Measurements from ENCODE around the gene ARPC2. TPM values are rescaled to one million over a fixed set of nuclear protein-coding genes. Genes with fewer than 3 reads are reported as not detected.

ARPC2 gene
- total and polyA plus RNA-seq, 2 of the 13 experiments (the other 11 are each of a cell fraction or from before 2014, with no cell fraction given) = 168 to 303 TPM

DNA sequence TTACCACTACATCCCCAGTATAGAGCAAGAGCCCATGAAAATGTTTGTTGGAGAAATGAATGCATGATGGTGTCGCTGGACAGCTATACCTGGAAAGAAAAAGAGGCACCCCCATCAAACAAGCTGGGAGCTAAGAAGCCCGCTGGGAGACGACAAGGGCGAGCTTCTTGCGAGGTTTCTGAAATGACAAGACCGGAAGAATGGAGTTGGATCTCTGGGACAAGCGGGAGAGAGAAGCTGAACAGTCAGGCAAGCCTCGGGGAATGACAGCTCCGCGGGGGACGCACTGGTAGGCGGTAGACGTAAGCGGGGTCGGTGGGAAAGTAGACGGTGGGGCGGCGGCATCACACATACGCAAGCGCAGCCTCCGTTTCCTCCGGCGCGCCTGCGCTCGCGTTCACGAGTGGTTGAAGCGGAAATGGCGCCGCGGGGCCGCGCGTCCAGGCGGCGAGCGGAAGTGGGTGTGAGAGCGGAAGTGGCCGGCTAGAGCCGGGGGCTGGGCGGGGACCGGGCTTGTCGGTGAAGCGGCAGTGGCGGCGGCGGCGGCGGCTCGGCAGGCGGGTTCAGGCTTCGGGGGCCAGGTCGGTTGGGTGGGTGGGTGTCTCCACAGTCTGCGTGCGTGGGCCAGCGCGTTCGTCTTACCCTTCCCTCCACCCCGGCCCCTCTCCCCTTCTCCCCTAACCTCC, at the start of gene ARPC2 (continued):
- TF ChIP-seq, protein P1, sequence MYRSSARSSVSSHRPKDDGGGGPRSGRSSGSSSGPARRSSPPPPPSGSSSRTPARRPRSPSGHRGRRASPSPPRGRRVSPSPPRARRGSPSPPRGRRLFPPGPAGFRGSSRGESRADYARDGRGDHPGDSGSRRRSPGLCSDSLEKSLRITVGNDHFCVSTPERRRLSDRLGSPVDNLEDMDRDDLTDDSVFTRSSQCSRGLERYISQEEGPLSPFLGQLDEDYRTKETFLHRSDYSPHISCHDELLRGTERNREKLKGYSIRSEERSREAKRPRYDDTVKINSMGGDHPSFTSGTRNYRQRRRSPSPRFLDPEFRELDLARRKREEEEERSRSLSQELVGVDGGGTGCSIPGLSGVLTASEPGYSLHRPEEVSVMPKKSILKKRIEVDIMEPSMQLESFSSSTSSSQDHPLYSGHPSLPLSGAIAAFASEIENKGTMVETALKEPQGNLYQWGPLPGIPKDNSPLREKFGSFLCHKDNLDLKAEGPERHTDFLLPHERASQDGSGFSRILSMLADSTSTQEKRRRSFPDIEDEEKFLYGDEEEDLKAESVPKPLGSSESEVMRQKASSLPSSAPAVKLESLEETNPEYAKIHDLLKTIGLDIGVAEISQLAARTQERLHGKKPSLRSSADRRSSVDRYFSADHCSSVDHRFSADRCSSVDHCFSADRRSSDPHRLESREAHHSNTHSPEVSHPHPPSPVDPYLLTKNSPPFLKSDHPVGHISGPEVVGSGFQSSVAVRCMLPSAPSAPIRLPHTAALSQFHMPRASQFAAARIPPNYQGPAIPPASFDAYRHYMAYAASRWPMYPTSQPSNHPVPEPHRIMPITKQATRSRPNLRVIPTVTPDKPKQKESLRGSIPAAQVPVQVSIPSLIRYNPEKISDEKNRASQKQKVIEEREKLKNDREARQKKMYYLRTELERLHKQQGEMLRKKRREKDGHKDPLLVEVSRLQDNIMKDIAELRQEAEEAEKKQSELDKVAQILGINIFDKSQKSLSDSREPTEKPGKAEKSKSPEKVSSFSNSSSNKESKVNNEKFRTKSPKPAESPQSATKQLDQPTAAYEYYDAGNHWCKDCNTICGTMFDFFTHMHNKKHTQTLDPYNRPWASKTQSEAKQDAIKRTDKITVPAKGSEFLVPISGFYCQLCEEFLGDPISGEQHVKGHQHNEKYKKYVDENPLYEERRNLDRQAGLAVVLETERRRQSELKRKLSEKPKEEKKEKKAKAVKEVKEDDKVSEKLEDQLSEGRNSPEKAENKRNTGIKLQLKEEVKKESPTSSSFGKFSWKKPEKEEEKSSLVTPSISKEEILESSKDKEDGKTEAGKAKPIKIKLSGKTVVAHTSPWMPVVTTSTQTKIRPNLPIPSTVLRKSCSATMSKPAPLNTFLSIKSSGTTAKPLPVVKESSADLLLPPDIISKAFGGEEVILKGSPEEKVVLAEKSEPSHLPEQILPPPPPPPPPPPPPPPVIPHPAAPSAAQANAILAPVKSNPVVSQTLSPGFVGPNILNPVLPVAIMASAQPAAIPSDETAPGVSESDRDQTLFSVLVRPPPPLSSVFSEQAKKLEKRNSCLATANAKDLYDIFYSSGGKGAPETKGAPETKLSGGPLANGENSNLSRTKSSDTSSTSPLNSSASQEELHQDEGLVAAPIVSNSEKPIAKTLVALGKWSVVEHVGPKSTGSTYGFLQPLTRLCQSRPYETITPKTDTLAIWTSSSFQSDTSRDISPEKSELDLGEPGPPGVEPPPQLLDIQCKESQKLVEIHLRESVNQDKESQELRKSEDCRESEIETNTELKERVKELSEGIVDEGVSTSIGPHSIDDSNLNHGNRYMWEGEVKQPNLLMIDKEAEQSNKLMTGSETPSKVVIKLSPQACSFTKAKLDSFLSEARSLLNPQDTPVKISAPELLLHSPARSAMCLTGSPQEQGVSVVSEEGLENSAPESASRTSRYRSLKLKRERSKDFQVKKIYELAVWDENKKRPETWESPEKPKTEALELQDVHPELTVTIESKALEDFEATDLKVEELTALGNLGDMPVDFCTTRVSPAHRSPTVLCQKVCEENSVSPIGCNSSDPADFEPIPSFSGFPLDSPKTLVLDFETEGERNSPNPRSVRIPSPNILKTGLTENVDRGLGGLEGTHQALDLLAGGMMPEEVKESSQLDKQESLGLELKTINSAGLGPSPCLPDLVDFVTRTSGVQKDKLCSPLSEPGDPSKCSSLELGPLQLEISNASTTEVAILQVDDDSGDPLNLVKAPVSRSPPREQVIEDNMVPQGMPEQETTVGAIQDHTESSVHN (CRISPR knock-in tag; IDR thresholded peaks at IDR 0.05) = peak; percentile 41; the same call in 1 of the 2 replicates
- 0 out of 2 replicates have a peak, but pooled peaks have one; percentile 37 for TF ChIP-seq RFX3 (CRISPR knock-in tag; IDR thresholded peaks at IDR 0.05)
- TF ChIP-seq ZNF749 (CRISPR knock-in tag; IDR thresholded peaks at IDR 0.05; ENCODE audit: borderline replicate concordance) = no peak
- TF ChIP-seq FOXK1 (CRISPR knock-in tag; IDR thresholded peaks at IDR 0.05; ENCODE audit: borderline replicate concordance, low read depth) = peak; percentile 48
- peak; percentile 66; the same call in 1 of the 2 replicates for TF ChIP-seq ZNF747 (CRISPR knock-in tag; IDR thresholded peaks at IDR 0.05; ENCODE audit: borderline replicate concordance)
- no peak for TF ChIP-seq ZNF572 (CRISPR knock-in tag; IDR thresholded peaks at IDR 0.05)
- TF ChIP-seq, protein P2, sequence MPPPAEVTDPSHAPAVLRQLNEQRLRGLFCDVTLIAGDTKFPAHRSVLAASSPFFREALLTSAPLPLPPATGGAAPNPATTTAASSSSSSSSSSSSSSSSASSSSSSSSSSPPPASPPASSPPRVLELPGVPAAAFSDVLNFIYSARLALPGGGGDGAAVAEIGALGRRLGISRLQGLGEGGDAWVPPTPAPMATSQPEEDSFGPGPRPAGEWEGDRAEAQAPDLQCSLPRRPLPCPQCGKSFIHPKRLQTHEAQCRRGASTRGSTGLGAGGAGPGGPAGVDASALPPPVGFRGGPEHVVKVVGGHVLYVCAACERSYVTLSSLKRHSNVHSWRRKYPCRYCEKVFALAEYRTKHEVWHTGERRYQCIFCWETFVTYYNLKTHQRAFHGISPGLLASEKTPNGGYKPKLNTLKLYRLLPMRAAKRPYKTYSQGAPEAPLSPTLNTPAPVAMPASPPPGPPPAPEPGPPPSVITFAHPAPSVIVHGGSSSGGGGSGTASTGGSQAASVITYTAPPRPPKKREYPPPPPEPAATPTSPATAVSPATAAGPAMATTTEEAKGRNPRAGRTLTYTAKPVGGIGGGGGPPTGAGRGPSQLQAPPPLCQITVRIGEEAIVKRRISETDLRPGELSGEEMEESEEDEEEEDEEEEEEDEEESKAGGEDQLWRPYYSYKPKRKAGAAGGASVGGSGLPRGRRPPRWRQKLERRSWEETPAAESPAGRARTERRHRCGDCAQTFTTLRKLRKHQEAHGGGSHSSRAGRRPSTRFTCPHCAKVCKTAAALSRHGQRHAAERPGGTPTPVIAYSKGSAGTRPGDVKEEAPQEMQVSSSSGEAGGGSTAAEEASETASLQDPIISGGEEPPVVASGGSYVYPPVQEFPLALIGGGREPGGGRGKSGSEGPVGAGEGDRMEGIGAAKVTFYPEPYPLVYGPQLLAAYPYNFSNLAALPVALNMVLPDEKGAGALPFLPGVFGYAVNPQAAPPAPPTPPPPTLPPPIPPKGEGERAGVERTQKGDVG (CRISPR knock-in tag; IDR thresholded peaks at IDR 0.05; ENCODE audit: borderline replicate concordance) = no peak
- TF ChIP-seq GTF3A (CRISPR knock-in tag; conservative IDR thresholded peaks at IDR 0.05) = peak; percentile 56; the same call in 1 of the 2 replicates
- TF ChIP-seq ZNF7 (CRISPR knock-in tag; IDR thresholded peaks at IDR 0.05) = no peak
- TF ChIP-seq, protein P3, sequence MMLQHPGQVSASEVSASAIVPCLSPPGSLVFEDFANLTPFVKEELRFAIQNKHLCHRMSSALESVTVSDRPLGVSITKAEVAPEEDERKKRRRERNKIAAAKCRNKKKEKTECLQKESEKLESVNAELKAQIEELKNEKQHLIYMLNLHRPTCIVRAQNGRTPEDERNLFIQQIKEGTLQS (CRISPR knock-in tag; IDR thresholded peaks at IDR 0.05) = no peak
- peak; percentile 88 for TF ChIP-seq PHF20 (CRISPR knock-in tag; IDR thresholded peaks at IDR 0.05)
- TF ChIP-seq, protein P4, sequence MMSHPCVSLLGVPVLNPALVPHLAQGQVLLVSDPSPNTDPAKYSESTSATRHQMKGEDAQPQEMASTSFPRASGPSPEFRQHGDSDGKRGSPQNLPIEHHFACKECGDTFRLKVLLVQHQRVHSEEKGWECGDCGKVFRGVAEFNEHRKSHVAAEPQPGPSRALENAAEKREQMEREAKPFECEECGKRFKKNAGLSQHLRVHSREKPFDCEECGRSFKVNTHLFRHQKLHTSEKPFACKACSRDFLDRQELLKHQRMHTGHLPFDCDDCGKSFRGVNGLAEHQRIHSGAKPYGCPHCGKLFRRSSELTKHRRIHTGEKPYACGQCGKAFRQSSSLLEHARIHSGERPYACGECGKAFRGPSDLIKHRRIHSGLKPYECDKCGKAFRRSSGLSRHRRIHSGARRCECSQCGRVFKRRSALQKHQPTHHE (CRISPR knock-in tag; IDR thresholded peaks at IDR 0.05; ENCODE audit: borderline replicate concordance) = peak; percentile 82
